ENCODE results near the gene SNRNP25. TPM values are rescaled to one million over a fixed set of nuclear protein-coding genes. Genes with fewer than 3 reads are reported as not detected.
"Not testable (repeated sequence)": the region's sequence is repeated elsewhere in the genome, so short reads cannot be mapped to it uniquely, and the experiment has no call there.

SNRNP25 gene
- total RNA-seq, 8 experiments from 2014 or later = 14.1 to 50.6 (median 33.1) TPM

DNA sequence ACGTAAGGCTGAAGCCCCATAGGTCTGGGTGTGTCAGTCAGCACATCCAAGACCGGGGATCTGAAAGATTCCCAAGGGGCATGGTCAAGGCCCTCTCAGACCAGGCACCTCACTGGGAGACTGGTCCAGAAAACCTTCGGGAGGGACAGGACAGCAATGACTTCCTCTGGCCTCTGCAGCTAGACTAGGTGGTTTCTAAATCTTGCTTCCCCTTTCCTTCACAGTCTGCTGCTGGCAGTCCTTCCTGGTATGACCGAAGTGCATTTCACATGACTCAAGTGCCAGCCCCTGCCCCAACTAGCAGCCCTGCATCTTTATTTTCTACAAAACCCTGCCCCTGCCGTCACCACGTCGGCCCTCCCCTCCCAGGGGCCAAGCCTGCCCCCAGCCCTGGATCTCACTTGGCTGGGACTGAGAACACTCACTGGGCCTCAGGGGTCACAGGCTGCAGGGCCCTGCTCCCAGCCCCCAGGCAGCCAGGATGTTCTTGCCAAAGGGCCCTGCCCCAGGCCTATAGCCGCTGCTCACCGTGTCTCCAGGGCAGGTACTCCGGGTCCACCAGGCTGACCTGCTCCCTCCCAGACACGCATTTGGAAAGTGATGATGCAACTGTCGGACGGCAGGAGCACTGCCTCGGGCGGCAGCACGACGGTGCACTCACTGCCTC lies 18.5 kb upstream of the SNRNP25 start:
- no peak overlapping the region for H3K27ac ChIP-seq
- 70 to 100% (median 88%) methylated on average over 1 to 6 of the region's 17 CpGs; no CpG with 5 or more reads in 6 of the 10 experiments for WGBS, 10 experiments
- ATAC-seq (replicated peaks in 6 of 8) = peak in 5 of 8 experiments; percentile 7 to 42 (median 19)
- in situ Hi-C loops (cut with MboI; ENCODE audit: low pct_unique_long_range_greater_than_20kb in 2 of 9, low sequenced_read_pairs in 9 of 9, unreplicated experiment in 9 of 9) = no loop called here
- no peak overlapping the region for H3K4me3 ChIP-seq
- H3K4me1 ChIP-seq (replicated peaks in 1 of 2) = peaks cover 16 to 18% of the 10 kb centered on the region in 2 donors

DNA sequence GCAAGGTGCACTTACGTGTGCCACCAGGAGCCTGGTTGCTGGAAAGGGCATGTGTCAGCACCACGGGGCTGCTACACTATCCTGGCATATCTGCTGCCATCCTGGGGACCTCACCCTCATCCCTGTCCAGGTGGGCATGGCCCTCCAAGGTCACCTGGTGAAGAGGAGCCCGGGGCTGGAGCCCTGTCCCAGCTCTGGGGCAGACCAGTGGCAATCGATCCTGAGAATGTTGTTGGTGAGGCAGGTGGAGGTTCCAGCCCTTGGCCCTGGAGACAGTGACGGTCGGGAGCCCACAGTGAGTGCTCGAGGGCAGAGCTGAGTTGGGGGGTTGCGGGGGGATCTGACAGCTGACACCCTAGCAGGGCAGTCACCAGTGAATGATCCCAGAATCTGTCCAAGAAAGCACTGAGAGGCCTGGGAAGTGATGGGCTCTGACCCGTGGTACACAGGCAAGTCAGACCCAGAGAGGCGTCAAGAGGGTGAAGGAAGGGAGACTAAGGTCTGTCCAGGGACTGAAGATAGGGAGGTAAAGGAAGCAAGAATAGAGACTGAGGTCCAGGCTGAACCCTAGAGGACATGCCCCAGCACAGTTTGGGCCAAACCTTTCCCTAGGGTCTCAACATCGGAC lies 17.8 kb upstream of the SNRNP25 start:
- no peak overlapping the region for H3K4me3 ChIP-seq
- no peak overlapping the region for H3K27ac ChIP-seq
- 95 to 100% (median 98%) methylated on average over 1 to 5 of the region's 11 CpGs; no CpG with 5 or more reads in 6 of the 10 experiments for WGBS, 10 experiments
- in situ Hi-C loops (cut with MboI; ENCODE audit: low pct_unique_long_range_greater_than_20kb in 2 of 9, low sequenced_read_pairs in 9 of 9, unreplicated experiment in 9 of 9) = no loop called here
- ATAC-seq (replicated peaks in 6 of 8) = no peak
- H3K4me1 ChIP-seq (replicated peaks in 1 of 2) = peaks cover 16 to 18% of the 10 kb centered on the region in 2 donors

DNA sequence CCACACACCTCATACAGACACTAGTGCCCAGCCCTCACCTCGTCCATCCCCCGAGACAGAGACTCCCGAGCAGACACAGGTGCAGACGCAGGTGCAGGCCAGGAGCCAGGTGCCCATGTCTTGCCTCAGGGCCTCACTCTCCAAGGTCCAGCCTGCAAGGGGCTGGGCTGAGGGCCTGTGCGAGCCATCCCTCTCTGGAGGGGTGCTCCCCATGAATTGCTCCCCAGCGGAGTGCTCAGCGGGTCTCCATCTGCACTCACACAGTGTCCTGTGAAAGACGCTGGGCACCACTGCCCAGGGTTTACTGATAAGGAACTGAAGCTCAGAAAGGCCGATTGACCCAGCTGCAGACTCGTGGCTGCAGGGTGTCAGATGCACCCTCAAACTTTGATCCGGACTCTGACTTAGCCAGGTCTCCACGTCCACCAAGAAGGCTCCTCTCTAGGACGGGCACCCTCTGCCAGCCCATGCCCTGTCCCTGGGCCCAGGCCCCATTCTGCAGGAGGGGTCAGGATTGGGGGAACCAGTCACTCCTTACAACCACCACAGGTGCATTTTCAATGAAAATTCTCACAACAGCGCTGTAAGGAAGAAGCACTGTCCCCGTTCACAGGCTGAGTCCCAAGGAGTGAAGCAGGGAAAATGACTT lies 17.2 kb upstream of the SNRNP25 start:
- in situ Hi-C loops (cut with MboI; ENCODE audit: low pct_unique_long_range_greater_than_20kb in 2 of 9, low sequenced_read_pairs in 9 of 9, unreplicated experiment in 9 of 9) = no loop called here
- Histone ChIP-seq H3K27ac (no peak overlapping the region), H3K4me3 (no peak overlapping the region), H3K4me1 (replicated peaks in 1 of 2) (peaks cover 16 to 18% of the 10 kb centered on the region in 2 donors)
- no peak for ATAC-seq (replicated peaks in 6 of 8)
- WGBS, 10 experiments = 83 to 93% (median 91%) methylated on average over 2 to 10 of the region's 15 CpGs; no CpG with 5 or more reads in 4 of the 10 experiments

DNA sequence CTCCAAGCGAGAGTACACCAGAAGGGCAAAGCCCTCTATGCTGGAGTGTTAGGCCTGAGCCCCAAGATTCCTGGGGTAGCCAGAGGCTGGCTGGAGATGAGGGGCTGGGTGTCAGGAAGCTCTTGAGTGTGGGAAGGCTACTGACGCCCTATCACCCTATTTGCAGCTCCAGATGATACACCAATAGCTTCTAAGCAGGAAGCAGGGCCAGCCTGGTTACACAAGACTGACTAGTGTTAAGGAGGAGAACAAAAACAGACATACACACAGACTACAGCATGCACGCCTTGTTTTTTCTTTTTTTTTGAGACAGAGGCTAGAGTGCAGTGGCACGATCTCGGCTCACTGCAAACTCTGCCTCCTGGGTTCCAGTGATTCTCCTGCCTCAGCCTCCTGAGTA lies 16.1 kb upstream of the SNRNP25 start:
- in situ Hi-C loops (cut with MboI; ENCODE audit: low pct_unique_long_range_greater_than_20kb in 2 of 9, low sequenced_read_pairs in 9 of 9, unreplicated experiment in 9 of 9) = no loop called here

DNA sequence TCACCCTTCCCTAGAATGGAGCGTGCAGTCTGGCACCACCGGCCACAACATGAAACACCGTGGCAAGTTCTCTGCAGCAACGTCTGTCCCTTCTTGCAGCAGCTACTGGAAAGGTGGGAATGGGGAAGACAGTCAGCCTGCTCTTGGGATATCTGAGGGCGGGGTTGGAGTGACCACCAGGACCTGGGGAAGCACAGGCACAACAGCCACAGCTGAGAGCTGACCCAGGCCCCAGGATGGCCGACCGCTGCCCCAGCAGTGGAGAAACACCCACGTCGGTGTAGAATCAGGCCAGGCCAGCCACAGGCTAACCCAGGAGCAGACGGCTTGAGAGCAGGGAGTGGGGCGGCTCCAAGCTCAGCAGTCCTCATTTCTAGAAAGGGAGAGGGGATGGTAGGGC lies 15.4 kb upstream of the SNRNP25 start:
- WGBS, 10 experiments = 91 to 100% methylated on average over 1 to 4 of the region's 11 CpGs; no CpG with 5 or more reads in 8 of the 10 experiments
- in situ Hi-C loops (cut with MboI; ENCODE audit: low pct_unique_long_range_greater_than_20kb in 2 of 9, low sequenced_read_pairs in 9 of 9, unreplicated experiment in 9 of 9); H3K27ac ChIP-seq; H3K4me3 ChIP-seq; ATAC-seq (replicated peaks in 6 of 8): not testable (repeated sequence)
- peaks cover 16 to 18% of the 10 kb centered on the region in 2 donors for H3K4me1 ChIP-seq (replicated peaks in 1 of 2)

More for the DNA sequence above, 16.1 kb upstream of the SNRNP25 start:
- 86 to 100% (median 92%) methylated on average over 1 to 5 of the region's 5 CpGs; no CpG with 5 or more reads in 7 of the 10 experiments for WGBS, 10 experiments
- Histone ChIP-seq H3K4me1 (replicated peaks in 1 of 2) (peaks cover 16 to 18% of the 10 kb centered on the region in 2 donors), H3K27ac (no peak overlapping the region), H3K4me3 (no peak overlapping the region)
- no peak for ATAC-seq (replicated peaks in 6 of 8)

DNA sequence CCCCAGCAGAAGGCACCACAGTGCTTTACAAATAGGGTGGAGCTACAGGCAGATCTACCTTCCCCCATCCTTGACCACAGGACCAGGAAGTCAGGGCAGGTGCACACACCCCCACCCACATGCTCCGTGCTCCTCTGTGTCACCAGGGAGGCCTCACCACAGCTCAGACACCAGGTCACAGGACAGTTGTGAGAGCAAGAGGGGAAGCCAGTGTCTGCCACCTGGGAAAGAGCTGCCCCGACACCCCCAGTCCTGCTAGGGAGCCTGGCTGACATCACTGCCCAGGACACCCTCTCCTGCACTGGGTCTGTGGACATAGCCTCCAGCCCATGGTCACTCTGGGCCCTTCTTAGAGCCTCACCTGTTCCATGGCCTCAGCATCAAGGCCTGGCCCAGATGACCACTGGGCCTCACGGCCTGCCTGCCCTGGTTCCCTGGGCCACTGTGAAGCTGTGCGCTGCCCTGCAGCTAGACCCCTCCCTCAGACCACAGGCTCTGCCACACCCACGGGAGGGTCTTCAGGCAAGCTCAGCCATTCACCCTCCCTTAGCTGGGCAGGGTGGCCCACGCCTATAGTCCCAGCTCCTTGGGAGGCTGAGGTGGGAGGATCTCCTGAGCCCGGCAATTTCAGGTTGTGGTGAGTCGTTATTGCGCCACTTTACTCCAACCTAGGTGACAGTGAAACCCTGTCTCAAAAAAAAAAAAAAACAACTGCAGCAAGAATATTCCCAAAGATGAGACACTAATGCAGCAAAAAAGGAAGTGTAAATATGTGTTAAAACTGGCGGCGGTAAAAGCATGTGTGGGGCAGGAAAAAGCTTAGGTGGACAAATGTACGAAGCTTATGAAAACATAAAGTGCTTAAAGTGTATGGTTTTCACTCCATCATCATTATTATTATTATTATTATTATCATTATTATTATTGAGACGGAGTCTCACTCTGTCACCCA lies 14.4 kb upstream of the SNRNP25 start:
- in situ Hi-C loops (cut with MboI; ENCODE audit: low pct_unique_long_range_greater_than_20kb in 2 of 9, low sequenced_read_pairs in 9 of 9, unreplicated experiment in 9 of 9) = no loop called here
- 79 to 100% (median 89%) methylated on average over 2 to 8 of the region's 13 CpGs for WGBS, 10 experiments

DNA sequence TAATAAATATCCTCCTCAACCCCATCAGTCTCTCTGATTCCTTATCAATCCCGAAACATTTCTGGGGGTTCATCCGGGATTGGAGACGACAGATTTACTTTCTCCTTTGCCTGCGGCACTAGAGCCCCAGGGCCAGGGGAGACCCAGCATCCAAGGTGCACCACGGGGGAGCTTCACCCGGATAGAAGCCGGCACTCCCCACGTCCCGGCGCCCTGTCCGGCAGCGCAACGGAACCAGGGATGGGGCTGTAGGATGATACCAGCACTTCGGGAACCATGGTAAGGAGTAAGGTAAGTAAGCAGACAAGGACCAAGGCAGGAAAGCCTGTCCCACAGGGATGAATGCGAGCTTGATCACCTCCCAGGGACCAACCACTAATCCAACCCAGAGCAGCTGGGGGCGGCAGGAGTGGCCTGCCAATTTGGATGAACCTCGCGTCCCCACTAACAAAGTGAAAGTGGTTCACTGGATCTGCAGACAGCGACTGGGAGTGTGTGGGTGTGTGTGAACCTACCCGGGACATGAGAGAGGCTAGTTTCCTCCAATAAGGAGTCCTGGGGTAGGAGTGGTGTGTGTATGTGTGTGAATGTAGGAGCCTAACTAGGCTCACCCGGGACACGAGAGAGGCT lies 12.1 kb upstream of the SNRNP25 start:
- WGBS, 10 experiments = 80 to 100% (median 94%) methylated on average over 1 to 11 of the region's 22 CpGs; no CpG with 5 or more reads in 4 of the 10 experiments
- Histone ChIP-seq H3K27ac (no peak overlapping the region), H3K4me3 (no peak overlapping the region), H3K4me1 (replicated peaks in 1 of 2) (no peaks in the 10 kb centered on the region)
- peak in 1 of 8 experiments; percentile 47 for ATAC-seq (replicated peaks in 6 of 8)
- in situ Hi-C loops (cut with MboI; ENCODE audit: low pct_unique_long_range_greater_than_20kb in 2 of 9, low sequenced_read_pairs in 9 of 9, unreplicated experiment in 9 of 9) = no loop called here

More for the DNA sequence above, 14.4 kb upstream of the SNRNP25 start:
- Histone ChIP-seq H3K27ac (no peak overlapping the region), H3K4me1 (replicated peaks in 1 of 2) (peaks cover 13 to 14% of the 10 kb centered on the region in 2 donors), H3K4me3 (no peak overlapping the region)
- peak in 5 of 8 experiments; percentile 5 to 30 (median 17) for ATAC-seq (replicated peaks in 6 of 8)

DNA sequence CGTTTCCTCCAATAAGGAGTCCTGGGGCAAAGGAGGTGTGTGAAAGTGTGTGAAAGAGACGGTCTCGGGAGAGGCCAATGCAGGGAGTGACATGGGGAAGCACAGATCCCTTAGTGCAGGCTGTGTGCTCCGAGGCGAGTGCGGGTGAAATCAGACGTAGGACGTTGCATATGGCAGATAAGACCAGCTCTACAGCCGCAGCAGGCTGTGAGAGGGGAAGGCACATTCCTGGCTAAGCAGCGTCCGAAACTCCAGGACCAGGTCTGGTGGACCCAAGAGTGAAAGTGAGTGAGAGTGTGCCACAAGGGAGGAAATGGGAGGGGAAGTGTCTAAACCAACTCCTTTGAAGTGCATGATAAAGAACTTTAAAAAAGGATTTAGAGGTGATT lies 11.6 kb upstream of the SNRNP25 start:
- no peak overlapping the region for H3K4me3 ChIP-seq
- no peak for ATAC-seq (replicated peaks in 6 of 8)
- 89 to 100% (median 93%) methylated on average over 2 to 9 of the region's 11 CpGs; no CpG with 5 or more reads in 3 of the 10 experiments for WGBS, 10 experiments
- H3K4me1 ChIP-seq (replicated peaks in 1 of 2) = no peaks in the 10 kb centered on the region
- no peak overlapping the region for H3K27ac ChIP-seq
- in situ Hi-C loops (cut with MboI; ENCODE audit: low pct_unique_long_range_greater_than_20kb in 2 of 9, low sequenced_read_pairs in 9 of 9, unreplicated experiment in 9 of 9) = no loop called here

DNA sequence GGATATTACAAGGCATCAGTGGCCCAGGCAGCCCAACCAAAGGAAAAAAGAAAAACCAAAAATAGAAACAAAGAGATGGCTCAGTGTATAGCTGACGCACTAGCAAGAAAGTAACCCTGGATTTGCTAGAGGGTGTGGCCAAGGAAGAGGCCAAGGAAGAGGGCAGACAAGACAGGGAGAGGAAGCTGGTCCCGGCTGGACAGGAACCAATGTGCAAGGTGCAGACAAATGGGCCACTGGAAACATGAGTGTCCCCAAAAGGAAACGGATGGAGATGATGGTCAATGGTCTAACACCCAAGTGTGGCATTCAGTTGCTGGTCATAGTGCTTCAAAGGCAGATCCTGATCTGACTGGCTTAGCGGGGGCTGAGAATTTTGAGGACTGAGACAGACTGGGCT lies 10.9 kb upstream of the SNRNP25 start:
- Histone ChIP-seq H3K27ac (no peak overlapping the region), H3K4me3 (no peak overlapping the region), H3K4me1 (replicated peaks in 1 of 2) (no peaks in the 10 kb centered on the region)
- WGBS, 10 experiments = 68 to 100% (median 84%) methylated on average over 1 to 3 of the region's 4 CpGs; no CpG with 5 or more reads in 4 of the 10 experiments
- in situ Hi-C loops (cut with MboI; ENCODE audit: low pct_unique_long_range_greater_than_20kb in 2 of 9, low sequenced_read_pairs in 9 of 9, unreplicated experiment in 9 of 9) = no loop called here
- ATAC-seq (replicated peaks in 6 of 8) = no peak

DNA sequence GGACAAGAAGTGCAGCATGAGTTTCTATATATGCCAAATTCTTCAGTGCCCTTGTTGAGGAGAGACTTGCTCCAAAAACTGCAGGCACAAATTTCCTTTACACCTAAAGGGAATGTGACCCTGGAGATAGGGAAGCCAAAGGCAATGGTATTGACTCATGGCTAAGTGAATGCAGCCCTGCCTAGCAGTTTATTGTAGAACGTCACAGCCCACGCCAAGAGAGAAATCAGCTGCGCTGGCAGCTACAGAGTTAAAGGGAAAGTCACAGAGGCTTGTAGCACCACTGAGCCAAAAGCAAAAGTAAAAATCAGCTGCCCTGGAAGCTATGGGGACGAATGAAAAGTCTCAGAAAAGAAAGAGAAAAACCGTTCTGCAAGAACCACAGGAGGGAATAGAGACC lies 10.3 kb upstream of the SNRNP25 start:
- Histone ChIP-seq H3K4me3 (no peak overlapping the region), H3K27ac (no peak overlapping the region), H3K4me1 (replicated peaks in 1 of 2) (no peaks in the 10 kb centered on the region)
- no peak for ATAC-seq (replicated peaks in 6 of 8)
- WGBS, 10 experiments = 40 to 89% (median 82%) methylated on average over 1 to 5 of the region's 5 CpGs; no CpG with 5 or more reads in 3 of the 10 experiments
- in situ Hi-C loops (cut with MboI; ENCODE audit: low pct_unique_long_range_greater_than_20kb in 2 of 9, low sequenced_read_pairs in 9 of 9, unreplicated experiment in 9 of 9) = no loop called here

DNA sequence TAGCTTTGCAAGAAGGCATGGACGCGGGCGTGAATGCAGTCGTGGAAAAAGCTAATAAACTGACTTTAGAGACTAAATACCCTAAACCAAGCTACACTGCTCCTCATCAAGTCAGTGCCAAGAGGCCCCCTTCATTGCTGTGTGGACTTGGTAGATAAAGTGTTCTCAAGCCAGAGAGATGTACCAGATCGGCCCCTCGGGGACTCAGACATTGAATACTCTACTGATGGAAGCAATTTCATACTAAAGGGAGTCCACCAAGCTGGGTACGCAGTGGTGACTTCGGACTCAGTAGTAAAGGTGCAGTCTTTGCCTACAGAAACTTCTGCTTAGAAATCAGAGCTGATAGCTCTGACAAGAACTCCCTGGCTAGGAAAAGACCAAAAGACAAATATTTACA lies 9.0 kb upstream of the SNRNP25 start:
- in situ Hi-C loops (cut with MboI; ENCODE audit: low pct_unique_long_range_greater_than_20kb in 2 of 9, low sequenced_read_pairs in 9 of 9, unreplicated experiment in 9 of 9) = no loop called here
- no peak for ATAC-seq (replicated peaks in 6 of 8)
- Histone ChIP-seq H3K4me3 (no peak overlapping the region), H3K27ac (no peak overlapping the region), H3K4me1 (replicated peaks in 1 of 2) (no peaks in the 10 kb centered on the region)
- 89 to 100% (median 95%) methylated on average over 2 to 8 of the region's 8 CpGs for WGBS, 10 experiments

DNA sequence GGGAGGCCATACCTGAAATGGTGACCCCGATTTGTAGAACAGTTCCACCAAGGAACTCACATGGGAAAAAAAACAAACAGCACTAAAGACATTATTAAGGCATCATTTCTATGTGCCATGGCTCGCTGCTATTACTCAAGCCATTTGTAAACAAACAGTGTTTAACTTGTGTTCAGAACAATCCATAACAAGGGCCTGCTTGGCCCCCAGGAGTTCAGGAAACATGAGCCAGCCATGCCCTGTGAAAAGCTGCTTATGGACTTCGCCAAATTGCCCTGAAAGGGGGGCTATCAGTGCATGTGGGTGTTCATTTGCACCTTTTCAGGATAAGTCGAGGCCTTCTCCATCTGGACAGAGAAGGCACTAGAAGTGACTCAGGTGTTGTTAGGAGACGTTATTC lies 8.2 kb upstream of the SNRNP25 start:
- no peak overlapping the region for H3K4me3 ChIP-seq
- in situ Hi-C loops (cut with MboI; ENCODE audit: low pct_unique_long_range_greater_than_20kb in 2 of 9, low sequenced_read_pairs in 9 of 9, unreplicated experiment in 9 of 9) = no loop called here
- 75 to 100% (median 94%) methylated on average over 1 to 4 of the region's 5 CpGs for WGBS, 10 experiments
- no peak overlapping the region for H3K27ac ChIP-seq
- no peaks in the 10 kb centered on the region for H3K4me1 ChIP-seq (replicated peaks in 1 of 2)
- ATAC-seq (replicated peaks in 6 of 8) = peak in 2 of 8 experiments; percentile 10 to 66
